HG02571 (cell line): ENCODE data around the gene HOXD12.

ENCODE experiments used
- ATAC-seq: cut with Tn5 transposase; IDR thresholded peaks from one replicate; pipeline ENCODE4 v1.9.1; 2021; ENCODE audit warnings: mild to moderate bottlenecking, moderate library complexity; ENCODE audit not compliant: unreplicated experiment

HOXD12 gene, protein sequence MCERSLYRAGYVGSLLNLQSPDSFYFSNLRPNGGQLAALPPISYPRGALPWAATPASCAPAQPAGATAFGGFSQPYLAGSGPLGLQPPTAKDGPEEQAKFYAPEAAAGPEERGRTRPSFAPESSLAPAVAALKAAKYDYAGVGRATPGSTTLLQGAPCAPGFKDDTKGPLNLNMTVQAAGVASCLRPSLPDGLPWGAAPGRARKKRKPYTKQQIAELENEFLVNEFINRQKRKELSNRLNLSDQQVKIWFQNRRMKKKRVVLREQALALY

DNA sequence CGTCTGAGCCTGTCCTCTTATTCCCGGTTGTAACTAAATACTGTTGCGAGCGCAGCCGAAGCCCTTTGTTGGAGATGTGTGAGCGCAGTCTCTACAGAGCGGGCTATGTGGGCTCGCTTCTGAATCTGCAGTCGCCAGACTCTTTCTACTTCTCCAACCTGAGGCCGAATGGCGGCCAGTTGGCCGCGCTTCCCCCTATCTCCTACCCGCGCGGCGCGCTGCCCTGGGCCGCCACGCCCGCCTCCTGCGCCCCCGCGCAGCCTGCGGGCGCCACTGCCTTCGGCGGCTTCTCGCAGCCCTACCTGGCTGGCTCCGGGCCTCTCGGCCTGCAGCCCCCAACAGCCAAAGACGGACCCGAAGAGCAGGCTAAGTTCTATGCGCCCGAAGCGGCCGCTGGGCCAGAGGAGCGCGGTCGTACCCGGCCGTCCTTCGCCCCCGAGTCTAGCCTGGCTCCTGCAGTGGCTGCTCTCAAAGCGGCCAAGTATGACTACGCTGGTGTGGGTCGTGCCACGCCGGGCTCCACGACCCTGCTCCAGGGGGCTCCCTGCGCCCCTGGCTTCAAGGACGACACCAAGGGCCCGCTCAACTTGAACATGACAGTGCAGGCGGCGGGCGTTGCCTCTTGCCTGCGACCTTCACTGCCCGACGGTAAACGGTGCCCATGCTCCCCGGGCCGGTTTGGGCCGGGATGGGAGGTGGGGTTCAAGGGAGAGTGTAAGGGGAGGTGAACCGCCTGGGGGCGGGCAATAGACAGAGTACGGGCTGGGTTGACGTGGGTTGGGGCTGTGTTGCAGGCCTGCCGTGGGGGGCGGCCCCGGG is at the start of gene HOXD12:
Gene HOXD12, plus strand, starts transcription at position 68 of the 819 bp plus-strand sequence. Its CDS starts 7 bp downstream, at position 75.
- ATAC-seq = no peak

DNA sequence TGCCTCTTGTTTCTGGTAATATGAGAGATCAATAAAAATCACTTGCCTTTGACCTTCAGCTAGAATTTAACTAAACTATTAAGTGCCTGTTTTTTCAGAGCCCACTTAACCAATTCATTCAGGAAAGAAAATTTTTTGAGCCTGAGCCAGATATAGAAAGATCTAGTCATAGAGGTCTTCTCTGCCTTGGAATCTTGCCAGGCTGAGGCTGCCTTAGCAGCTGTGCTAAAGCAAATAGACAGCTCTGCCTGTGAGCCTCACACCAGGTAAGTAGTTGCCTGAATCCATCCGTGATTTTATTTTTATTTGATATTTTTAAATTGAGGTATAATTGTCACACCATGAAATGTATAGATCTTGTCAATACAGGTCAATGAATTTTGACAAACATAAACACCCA is 43.2 kb upstream of the HOXD12 start:
- no peak for ATAC-seq

DNA sequence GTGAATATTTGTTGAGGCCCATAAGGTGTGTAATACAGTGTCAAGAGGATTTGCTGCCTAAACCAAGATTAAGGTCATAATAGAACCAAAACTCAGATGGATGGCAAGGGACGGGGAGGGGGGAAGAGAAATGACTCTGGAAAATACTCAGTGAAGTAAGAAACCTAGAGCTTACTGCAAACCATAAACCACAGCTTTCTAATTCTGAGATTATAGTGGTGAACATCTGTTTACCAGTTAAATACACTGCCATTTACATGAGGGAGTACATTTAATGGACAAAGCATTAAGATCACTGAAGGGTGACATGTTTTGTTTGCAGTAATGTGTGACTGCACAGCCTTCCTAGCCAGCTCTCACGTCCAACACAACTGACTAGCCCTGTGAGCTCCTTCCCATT is 35.6 kb upstream of the HOXD12 start:
- ATAC-seq = no peak

DNA sequence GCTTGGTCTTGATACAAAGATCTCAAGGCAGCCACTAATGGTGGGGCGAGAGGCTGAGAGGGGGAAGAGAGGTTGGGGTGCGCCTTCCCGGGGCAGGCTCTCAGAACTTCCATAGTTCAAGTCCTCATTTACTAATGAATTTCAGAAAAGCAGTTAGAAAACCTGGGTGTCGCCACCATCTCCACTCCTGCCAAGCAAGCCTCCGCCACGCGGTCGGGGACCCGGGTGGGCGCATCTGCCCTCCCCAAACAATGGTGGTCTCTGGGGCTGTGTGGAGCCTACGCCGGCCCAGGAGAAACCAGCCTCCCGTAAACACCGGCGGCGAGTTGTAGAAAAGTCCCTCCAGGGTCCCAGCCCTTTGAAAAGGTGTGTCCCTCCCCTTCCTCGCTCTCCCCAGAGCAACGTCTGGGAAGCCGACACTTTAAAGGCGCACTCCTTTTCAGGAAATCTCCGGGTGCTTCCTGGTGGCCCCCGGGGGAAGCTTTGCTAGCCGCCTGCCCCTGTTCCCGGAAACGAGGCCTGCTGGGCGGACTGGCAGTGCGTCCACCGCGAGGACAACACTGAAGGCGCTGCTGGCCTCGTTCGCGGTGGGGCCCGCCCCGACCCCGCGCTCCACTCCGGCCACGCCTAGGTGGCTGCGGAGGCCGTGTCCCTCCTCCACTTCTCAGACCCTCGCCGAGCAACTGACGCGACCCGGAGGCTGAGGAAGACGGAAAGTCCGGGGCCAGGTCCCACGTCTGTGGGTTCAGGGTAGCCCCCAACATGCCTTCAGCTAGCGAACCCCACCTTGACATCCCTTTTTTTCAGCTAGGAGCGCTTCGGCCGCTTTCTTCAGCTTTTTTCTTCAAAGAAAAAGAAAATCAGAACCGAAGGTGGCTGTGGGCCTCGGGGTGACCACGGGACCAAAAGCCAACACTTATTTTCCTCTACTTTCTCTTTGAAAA is 32.7 kb upstream of the HOXD12 start:
- ATAC-seq = no peak

DNA sequence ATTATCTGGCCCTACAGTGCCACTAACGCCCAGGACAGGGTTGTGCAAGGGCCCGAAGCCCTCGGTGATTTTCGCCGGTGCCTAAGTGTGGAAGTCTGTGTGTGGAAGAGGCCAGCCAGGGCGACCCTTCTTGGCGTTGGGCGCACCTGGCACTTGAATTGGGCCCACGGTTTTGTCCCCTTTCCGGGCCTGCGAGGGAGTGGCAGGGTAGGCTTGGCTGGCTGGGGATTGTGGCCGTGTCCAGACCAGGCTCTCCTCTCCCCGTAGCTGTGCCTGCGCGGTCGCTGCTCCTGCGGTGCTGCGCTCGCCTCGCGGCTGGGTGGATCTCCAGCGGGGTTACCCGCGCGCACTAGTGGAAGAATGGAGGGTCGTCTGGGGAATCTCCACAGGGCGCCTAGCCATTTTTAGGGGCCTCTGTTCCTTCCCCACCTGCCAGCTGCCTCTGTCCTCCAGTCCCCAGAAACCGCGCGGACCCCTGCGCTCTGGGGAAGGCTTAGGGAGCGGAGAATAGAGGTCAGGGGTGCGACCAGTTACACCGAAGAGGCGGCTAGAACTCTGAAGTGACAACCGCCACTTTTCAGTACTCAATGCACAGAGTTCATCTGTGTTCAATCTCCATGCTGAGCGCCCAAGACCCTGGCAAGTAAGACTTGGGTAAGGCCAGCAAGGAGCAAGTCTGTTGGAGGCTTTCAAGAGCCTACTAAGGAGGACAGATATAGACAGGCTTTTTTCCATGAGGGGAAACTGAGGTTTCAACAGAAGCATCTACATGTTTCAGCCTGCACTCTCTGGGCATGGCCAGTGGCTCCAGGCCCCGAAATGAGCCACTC is 31.8 kb upstream of the HOXD12 start:
- ATAC-seq = no peak

DNA sequence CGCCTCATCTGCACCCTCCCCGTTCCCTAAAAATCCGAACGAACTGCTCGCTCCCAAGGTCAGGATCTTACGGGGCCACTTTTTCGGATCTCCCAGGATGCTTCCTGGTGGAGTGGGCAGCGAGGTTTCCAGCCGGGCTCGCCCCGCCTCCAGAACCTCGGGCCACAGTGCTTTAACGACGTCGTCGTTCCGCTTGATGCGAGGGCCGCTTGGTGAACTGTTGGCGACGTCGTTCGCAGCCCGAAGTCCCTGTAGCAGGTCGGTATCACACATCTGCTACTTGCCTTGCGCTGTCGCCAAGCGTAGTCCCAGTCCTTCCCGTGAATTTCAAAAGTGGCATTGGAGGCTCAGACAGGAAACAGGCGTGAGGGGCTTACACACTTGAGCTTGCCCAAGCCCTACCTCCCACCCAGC is 31.2 kb upstream of the HOXD12 start:
- no peak for ATAC-seq

DNA sequence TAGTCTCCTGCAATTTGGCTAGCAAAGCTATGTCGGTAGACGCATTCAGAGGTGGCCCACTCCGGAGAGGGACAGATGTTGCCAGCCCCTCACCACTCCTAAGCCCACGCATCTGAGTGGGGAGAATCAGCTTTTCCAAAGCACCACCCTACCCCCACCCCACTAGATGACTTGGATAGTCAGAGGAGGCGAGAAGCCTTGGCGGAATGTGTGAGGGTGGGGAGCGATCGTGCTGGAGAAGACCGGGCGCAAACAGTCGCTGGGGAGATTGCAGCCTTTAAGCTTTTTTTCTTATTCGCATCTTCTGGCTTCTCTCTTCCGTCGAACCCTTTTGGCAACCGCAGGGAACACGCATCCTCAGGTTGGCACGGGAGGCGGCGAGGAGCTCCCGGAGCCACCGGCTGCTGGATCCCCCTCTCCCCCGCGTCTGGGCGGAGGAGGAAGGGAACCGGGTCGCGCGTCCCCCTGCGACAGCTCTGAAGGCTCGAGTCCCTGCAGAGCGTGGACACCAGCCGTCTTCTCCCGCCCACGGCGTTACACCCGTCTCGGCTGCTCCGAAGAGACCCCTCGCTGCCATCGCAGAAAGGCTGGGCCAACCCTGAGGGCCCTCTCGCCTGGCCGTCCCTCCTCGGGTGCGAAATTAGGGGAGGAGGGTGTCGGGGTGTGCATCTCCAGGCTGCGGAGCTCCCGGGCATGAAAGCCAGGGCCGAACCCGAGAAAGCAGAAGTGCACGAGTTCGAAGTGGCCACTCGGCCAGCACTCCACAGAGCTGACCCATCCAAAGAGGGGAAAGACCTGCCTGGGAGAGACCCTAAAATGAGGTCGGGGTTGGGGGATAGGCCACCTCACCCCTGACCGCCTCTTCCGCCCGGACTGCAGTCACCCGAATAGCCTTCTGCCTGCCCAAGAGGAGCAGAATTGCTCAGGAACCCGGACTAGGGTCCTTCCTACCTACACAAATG is 28.0 kb upstream of the HOXD12 start:
- no peak for ATAC-seq

DNA sequence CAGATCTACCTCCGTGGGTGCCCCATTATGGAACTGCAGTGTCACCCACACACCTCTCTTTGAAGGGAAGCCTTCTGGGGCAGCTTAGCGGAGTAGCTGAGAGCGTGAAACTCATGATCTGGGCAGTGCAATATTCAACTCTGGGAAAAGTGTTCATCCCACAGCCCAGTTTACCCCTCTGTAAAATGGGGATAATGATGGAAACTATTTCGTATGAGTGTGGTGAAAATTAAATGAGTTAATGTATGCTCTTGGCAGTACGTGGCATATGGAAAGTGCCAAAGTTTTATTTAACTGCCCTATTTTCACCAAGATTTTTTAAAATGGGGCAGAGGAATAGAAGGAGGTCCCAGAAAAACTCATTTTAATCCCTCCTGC is 27.3 kb upstream of the HOXD12 start:
- no peak for ATAC-seq

DNA sequence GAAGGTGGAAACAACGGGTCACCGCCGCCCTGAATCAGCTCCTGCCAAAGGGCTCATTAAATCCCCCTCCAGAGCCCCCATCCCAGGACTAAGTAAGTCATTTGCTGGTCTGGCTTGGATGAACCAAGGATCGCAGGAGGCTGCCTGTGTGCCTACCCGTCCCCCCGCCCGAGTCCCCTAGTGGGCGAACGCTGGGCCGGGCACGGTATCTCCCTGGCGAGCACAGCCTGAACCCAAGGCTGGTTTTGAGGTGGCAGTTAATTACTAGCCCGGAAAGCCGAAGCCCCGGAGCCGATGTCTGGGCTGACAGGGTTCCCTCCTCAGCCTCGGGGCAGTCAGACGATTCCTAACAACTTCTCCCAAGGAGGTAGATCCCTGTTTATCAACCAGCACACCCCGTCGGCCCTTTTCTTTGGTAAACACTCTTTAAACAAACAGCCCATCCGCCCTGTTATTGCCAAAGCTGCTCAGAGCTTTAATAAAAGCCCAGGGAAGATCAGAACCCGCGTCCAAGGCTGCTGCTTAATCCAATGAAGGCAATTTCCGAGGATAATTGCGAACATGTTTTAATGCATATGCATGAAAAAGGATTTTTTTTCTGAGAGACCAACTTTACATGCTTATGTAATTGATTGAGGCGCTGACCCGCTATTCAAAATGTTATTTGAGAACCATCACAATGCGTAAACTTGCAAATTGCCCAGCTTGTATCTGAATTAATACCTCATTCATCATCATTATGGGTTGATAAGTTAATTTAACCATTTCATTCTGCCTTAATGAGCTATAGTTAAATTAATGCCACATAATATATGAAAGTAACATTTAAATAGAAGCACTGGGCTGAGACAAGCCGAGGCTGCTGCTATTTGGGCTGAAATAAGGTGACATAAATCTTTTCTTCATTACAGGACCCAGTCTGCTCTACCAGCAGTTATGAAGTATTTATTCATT is 26.4 kb upstream of the HOXD12 start:
- no peak for ATAC-seq

DNA sequence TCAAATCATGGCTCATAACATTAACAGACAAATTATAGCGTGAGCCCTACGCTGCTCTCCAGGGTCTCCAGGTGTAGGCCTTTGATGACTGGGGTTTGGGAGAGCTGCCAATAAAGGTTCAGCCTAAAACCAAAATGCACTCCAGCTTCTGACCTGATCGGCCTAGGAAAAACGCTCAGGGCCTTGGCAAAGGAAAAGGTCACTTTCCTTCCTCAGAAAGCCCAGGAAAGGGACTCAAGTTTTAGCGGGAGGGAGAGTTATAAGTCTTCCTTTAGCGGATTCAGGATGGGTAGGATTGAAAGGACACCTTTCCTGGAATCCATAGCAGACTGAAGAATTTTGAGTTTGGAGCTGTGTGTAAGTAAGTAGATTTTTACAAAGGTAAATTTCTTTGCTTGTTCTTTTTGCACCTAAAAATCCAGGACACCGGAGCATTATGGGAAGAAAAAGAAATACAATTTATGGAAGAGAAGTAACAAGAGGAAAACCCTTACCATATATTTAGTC is 24.6 kb upstream of the HOXD12 start:
- ATAC-seq = no peak

DNA sequence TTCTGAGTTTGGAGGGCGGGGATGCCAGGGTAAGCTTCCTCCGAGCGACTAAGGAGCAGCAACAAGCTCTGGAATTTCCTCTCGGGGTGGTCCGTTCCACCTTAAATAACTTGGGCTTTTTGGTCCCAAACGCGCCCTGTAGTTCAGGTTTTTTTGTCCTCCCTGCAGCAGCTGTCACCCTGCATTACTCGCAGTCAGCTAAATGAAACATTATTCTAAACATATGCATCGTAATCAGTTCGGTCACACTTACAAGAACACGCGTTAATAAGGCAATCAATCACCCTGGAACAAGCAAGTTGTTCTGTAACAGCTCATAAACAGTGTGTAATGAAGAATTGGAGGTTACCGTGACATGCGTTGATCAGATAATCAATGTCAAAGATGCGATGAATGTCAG is 24.1 kb upstream of the HOXD12 start:
- no peak for ATAC-seq

DNA sequence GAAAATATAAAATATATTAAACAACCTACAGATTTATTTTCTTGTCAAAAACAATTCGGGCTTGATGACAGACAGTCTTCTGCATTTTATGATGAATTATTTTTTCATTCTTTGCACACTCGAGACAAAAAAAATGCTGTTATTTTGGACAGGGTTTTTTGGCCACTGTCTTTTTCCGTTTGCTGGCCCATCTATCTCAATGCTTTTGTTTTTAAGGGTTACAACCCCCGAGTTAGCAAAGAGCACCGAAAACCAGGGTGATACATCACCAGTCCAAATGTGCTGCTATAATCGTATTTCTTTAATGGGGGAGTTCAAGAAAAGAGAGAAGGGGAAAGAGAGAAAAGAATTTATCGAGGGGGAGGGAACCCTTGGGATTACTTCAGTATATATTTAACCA is 23.5 kb upstream of the HOXD12 start:
- ATAC-seq = no peak

DNA sequence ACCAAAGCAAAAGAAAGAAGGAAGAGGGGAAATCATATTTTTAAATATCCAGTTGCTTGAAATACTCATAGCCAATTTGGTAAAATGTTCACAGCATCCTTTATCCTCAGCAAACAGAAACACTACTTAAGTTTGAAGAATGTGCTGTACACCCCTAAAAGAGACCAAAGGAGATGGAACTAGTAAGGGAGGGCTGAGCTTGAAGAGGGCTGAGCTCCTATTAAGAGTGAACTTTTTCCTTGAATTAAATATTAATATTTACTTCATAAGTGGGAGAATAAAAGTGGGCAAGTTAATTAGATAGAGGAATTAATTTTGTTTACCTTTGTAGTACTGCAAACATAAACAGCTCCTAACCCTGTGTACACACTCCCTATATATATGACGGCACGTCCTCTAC is 22.8 kb upstream of the HOXD12 start:
- no peak for ATAC-seq

DNA sequence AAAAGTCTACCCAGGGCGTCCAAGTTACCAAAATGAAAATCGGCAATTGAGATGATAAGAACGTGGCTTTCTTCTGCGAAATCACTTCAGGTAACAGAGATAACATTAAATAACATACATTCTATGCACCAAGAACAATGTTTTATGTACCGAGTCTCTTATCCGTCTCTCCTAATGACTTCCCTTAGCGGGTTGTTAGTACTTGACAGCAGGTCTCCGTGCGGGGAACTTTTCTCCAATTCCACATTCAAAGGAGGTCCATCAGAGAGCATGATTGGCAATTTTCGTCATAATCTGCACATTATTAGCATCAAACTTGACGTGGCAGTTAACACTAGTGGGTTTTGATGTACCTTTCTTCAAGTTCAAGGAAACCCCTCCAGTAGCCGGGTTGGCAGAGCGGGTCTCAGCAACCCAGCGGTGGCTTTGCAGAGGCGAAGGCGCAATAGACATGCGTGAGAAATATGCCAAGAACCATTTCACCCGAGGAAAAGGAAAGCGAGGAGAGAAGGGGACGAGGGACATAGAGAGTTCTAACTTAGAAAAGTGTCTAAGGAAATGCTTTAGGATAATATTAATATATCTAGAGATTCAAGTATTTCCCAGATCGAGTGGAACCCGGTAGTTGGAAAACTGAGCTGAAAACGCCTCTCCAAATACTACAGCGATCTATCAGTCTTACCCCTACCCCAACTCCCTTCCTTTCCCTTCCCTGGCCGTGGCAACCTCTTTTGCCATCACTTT is 20.9 kb upstream of the HOXD12 start:
- no peak for ATAC-seq

DNA sequence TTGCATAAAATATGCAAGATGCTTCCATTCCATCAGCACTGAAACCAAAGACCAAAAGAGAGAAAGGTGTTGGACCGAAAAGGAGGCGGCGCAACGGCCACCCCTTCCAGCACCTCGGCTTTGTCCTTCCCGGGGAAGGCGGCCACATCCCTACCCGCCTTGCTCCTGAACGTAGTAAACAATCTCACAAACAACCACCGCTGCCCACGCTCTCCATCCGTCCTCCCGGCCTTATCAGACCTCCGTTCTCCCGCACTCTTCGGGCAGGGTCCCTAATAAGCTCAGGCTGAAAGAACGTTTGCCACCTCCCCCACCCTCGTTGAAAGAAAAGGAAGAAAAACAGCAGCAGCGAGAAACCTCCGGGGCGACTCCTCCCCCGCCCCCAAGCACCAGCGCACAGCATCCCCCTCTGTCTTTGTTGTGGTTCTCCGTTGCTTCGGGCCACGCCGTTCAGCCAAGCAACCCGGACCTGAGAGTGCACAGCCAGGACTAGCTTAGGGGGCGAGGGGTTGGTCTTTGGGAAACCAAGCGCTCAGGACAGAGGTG is 20.2 kb upstream of the HOXD12 start:
- no peak for ATAC-seq

DNA sequence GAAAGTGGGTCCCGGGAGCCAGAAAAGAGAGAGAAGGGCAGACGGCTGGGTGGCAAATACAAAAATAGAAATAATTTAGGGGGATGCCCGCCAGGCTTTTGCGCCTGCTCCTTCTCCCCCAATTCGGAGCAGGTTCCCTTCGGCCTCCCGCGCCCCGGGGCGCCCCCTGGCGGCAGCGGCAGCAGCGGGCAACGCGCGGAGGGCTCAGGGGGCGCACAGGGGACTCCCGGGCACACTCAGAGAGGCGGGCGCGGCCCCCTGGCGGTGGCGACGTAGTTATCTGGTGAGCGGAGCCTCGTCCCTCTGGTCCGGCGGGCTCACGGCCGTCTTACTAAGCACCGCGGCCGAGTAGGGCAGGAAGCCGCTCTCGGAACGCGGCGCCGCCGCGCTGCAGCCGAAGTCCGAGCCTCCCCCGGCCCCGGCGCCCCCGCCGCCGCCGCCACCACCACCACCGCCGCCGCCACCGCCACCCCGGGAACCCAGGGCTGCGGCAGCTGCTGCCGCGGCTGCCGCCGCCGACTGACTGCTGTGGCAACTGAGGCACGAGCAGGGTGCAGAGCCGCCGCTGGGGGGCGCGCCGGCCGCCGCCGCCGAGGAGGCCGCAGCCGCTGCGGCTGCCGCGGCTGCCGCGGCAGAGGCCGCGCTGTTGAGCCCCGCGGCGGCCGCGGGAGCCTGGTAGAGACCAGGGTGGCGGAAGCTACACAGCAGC is 19.6 kb upstream of the HOXD12 start:
- no peak for ATAC-seq
